ENCODE data around the gene AKAP12. TPM values are rescaled to one million over a fixed set of nuclear protein-coding genes. Genes with fewer than 3 reads are reported as not detected.

Gene AKAP12
- total and polyA plus RNA-seq, 4 donors, result 9.4 to 110 (median 24.6) TPM

DNA sequence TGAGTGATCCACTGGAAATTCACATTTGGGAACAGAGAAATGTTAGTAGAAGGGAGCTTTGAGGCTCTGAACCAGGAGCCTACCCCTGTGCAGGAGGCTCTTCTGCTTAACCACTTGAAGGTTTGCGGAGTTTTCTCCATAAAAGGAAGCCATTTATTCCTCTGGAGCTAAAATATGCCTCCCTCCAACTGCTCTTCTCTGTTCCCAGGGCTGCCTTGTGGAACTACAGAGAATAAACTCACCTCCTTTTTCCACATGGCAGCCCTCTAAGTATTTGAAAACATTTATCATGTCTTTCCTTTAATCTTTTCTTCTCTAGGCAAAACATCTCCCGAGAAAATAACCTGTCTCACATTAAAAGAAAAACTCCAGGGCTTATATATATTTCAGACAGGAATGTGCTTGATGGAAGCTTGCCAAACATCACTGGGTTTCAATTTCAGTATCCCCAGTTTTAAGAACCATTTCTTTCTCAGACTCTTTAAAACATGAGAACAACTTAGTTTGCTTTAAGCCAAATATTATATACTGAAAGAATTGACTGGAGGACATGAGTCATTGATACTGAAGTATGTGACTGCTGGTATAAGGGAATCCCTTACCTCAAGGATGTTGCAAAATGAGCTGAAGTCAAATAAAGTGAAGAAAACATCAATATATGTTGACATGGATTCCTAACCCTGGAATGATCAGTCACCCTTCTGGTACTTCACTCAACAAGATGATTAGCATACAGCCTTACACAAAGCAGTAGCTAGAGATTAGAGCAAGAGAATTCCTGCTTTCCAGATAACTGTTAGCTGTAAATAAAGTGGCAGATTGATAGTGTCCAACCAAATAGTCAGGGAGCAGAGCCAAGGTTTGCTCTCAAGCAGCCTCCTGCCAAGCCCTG lies 77.6 kb downstream of the AKAP12 start:
- H3K27me3 ChIP-seq (ENCODE audit: control insufficient read depth in 3 of 3, insufficient read depth in 3 of 3, low read length in 2 of 3), result no peaks in the 10 kb centered on the region
- WGBS, 2 donors, result 61 to 81% methylated on average over 2 of the region's 2 CpGs
- H3K4me1 ChIP-seq (ENCODE audit: control insufficient read depth in 5 of 5, insufficient read depth in 5 of 5, low read length in 5 of 5), result peaks cover 0 to 15% (median 2%) of the 10 kb centered on the region in 5 donors
- no peak overlapping the region for H3K4me3 ChIP-seq
- ATAC-seq (ENCODE audit: insufficient read depth, low FRiP score) (no peak), DNase-seq (peak in 1 of 3 donors; percentile 67)
- H3K27ac ChIP-seq (ENCODE audit: low read depth in 1 of 2, low read length in 1 of 2), result no peak overlapping the region
- peaks cover 0 to 1% (median 0%) of the 10 kb centered on the region in 4 donors for H3K36me3 ChIP-seq (ENCODE audit: control insufficient read depth in 4 of 4, insufficient read depth in 4 of 4, low read length in 4 of 4)
- H3K9ac ChIP-seq (ENCODE audit: insufficient read depth in 1 of 2, low read length in 2 of 2), result no peak overlapping the region
- H3K9me3 ChIP-seq (ENCODE audit: control insufficient read depth in 4 of 4, insufficient read depth in 3 of 4, low read length in 3 of 4), result no peaks in the 10 kb centered on the region
- TF ChIP-seq CTCF (IDR thresholded peaks at IDR 0.05; ENCODE audit: control extremely low read depth, extremely low read depth), result no peak

DNA sequence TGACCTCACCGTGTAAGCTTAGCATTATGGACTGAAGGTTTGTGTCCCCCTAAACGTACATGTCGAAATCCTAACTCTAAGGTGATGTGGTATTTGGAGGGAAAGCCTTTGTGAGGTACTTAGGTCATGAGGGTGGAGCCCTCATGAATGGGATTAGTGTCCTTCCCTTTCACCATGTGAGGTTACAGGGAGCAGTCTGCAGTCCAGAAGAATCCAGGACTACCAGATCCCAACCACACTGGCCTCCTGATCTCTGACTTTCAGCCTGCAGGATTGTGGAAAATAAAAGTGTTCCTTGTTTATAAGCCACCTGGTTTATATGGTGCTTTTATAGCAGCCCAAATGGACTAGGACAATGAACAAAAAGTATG lies 78.2 kb downstream of the AKAP12 start:
- Histone ChIP-seq H3K9me3 (ENCODE audit: control insufficient read depth in 4 of 4, insufficient read depth in 3 of 4, low read length in 3 of 4) (no peaks in the 10 kb centered on the region), H3K4me3 (no peak overlapping the region), H3K9ac (ENCODE audit: insufficient read depth in 1 of 2, low read length in 2 of 2) (no peak overlapping the region), H3K27ac (ENCODE audit: low read depth in 1 of 2, low read length in 1 of 2) (no peak overlapping the region), H3K27me3 (ENCODE audit: control insufficient read depth in 3 of 3, insufficient read depth in 3 of 3, low read length in 2 of 3) (no peaks in the 10 kb centered on the region), H3K36me3 (ENCODE audit: control insufficient read depth in 4 of 4, insufficient read depth in 4 of 4, low read length in 4 of 4) (peaks cover 0 to 1% (median 0%) of the 10 kb centered on the region in 4 donors), H3K4me1 (ENCODE audit: control insufficient read depth in 5 of 5, insufficient read depth in 5 of 5, low read length in 5 of 5) (peaks cover 0 to 14% (median 2%) of the 10 kb centered on the region in 5 donors)
- no peak for ATAC-seq (ENCODE audit: insufficient read depth, low FRiP score)
- WGBS, 2 donors, result 67 to 82% methylated on average over 3 of the region's 3 CpGs
- no peak for TF ChIP-seq CTCF (IDR thresholded peaks at IDR 0.05; ENCODE audit: control extremely low read depth, extremely low read depth)
- DNase-seq, result no peak

DNA sequence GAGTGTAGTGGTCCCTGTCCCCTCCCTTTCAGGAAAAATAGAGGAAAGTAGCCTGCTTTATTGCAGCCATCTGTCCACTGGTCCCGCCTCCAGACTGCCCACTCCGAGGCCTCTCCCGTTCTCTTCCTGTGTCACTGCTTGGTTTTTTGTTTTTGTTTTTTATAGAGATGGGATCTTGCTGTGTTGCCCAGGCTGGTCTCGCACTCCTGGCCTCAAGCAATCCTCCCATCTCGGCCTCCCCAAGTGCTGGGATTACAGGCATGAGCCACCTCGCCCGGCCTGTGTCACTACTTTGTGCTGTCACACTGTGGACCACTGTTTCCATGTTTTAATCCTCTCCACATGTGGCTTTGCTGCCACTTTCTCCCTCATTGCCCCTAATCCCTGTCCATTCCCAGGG lies 80.4 kb downstream of the AKAP12 start:
- no peak for ATAC-seq (ENCODE audit: insufficient read depth, low FRiP score)
- TF ChIP-seq CTCF (IDR thresholded peaks at IDR 0.05; ENCODE audit: control extremely low read depth, extremely low read depth), result no peak
- H3K27me3 ChIP-seq (ENCODE audit: control insufficient read depth in 3 of 3, insufficient read depth in 3 of 3, low read length in 2 of 3), result no peaks in the 10 kb centered on the region
- no peak overlapping the region for H3K27ac ChIP-seq (ENCODE audit: low read depth in 1 of 2, low read length in 1 of 2)
- H3K4me1 ChIP-seq (ENCODE audit: control insufficient read depth in 5 of 5, insufficient read depth in 5 of 5, low read length in 5 of 5), result peaks cover 4 to 27% (median 9%) of the 10 kb centered on the region in 5 donors
- no peak overlapping the region for H3K9ac ChIP-seq (ENCODE audit: insufficient read depth in 1 of 2, low read length in 2 of 2)
- DNase-seq, result no peak
- H3K4me3 ChIP-seq, result no peak overlapping the region
- H3K9me3 ChIP-seq (ENCODE audit: control insufficient read depth in 4 of 4, insufficient read depth in 3 of 4, low read length in 3 of 4), result no peaks in the 10 kb centered on the region
- H3K36me3 ChIP-seq (ENCODE audit: control insufficient read depth in 4 of 4, insufficient read depth in 4 of 4, low read length in 4 of 4), result peaks cover 0 to 1% (median 0%) of the 10 kb centered on the region in 4 donors
- WGBS, 2 donors, result 94 to 96% methylated on average over 7 of the region's 7 CpGs

Measured in lung (tissue), 12 donors.